ENCODE results near the gene CEP126.

GRCh38 chr11:101909087-101909486 is 5.7 kb upstream of the CEP126 start:
- TF ChIP-seq, protein P1, sequence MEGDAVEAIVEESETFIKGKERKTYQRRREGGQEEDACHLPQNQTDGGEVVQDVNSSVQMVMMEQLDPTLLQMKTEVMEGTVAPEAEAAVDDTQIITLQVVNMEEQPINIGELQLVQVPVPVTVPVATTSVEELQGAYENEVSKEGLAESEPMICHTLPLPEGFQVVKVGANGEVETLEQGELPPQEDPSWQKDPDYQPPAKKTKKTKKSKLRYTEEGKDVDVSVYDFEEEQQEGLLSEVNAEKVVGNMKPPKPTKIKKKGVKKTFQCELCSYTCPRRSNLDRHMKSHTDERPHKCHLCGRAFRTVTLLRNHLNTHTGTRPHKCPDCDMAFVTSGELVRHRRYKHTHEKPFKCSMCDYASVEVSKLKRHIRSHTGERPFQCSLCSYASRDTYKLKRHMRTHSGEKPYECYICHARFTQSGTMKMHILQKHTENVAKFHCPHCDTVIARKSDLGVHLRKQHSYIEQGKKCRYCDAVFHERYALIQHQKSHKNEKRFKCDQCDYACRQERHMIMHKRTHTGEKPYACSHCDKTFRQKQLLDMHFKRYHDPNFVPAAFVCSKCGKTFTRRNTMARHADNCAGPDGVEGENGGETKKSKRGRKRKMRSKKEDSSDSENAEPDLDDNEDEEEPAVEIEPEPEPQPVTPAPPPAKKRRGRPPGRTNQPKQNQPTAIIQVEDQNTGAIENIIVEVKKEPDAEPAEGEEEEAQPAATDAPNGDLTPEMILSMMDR (conservative IDR thresholded peaks at IDR 0.05; ENCODE audit: low read depth in 2 of 2) = no peak
- TF ChIP-seq POLR2AphosphoS5 (IDR thresholded peaks at IDR 0.05; ENCODE audit: low read depth) = no peak
- no peak for TF ChIP-seq JUNB (IDR thresholded peaks at IDR 0.05; ENCODE audit: unreplicated experiment)
- TF ChIP-seq ZNF331 (CRISPR knock-in tag; IDR thresholded peaks at IDR 0.05; ENCODE audit: low read depth) = no peak
- TF ChIP-seq STAT1 (IDR thresholded peaks at IDR 0.05; ENCODE audit: unreplicated experiment) = no peak
- no peak for TF ChIP-seq EZH2 (IDR thresholded peaks at IDR 0.05; ENCODE audit: low read depth, unreplicated experiment)
- no peak for TF ChIP-seq CREB1 (CRISPR knock-in tag; IDR thresholded peaks at IDR 0.05; ENCODE audit: low read depth)
- TF ChIP-seq EZH2phosphoT487 (IDR thresholded peaks at IDR 0.05; ENCODE audit: unreplicated experiment) = no peak
- TF ChIP-seq, protein P2, sequence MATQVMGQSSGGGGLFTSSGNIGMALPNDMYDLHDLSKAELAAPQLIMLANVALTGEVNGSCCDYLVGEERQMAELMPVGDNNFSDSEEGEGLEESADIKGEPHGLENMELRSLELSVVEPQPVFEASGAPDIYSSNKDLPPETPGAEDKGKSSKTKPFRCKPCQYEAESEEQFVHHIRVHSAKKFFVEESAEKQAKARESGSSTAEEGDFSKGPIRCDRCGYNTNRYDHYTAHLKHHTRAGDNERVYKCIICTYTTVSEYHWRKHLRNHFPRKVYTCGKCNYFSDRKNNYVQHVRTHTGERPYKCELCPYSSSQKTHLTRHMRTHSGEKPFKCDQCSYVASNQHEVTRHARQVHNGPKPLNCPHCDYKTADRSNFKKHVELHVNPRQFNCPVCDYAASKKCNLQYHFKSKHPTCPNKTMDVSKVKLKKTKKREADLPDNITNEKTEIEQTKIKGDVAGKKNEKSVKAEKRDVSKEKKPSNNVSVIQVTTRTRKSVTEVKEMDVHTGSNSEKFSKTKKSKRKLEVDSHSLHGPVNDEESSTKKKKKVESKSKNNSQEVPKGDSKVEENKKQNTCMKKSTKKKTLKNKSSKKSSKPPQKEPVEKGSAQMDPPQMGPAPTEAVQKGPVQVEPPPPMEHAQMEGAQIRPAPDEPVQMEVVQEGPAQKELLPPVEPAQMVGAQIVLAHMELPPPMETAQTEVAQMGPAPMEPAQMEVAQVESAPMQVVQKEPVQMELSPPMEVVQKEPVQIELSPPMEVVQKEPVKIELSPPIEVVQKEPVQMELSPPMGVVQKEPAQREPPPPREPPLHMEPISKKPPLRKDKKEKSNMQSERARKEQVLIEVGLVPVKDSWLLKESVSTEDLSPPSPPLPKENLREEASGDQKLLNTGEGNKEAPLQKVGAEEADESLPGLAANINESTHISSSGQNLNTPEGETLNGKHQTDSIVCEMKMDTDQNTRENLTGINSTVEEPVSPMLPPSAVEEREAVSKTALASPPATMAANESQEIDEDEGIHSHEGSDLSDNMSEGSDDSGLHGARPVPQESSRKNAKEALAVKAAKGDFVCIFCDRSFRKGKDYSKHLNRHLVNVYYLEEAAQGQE (IDR thresholded peaks at IDR 0.05; ENCODE audit: unreplicated experiment) = no peak
- TF ChIP-seq ZNF114 (CRISPR knock-in tag; IDR thresholded peaks at IDR 0.05) = no peak
- TF ChIP-seq, protein P3, sequence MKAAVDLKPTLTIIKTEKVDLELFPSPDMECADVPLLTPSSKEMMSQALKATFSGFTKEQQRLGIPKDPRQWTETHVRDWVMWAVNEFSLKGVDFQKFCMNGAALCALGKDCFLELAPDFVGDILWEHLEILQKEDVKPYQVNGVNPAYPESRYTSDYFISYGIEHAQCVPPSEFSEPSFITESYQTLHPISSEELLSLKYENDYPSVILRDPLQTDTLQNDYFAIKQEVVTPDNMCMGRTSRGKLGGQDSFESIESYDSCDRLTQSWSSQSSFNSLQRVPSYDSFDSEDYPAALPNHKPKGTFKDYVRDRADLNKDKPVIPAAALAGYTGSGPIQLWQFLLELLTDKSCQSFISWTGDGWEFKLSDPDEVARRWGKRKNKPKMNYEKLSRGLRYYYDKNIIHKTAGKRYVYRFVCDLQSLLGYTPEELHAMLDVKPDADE (IDR thresholded peaks at IDR 0.05) = no peak
- no peak for TF ChIP-seq NANOG (IDR thresholded peaks at IDR 0.05; ENCODE audit: borderline replicate concordance)
- TF ChIP-seq, protein P4, sequence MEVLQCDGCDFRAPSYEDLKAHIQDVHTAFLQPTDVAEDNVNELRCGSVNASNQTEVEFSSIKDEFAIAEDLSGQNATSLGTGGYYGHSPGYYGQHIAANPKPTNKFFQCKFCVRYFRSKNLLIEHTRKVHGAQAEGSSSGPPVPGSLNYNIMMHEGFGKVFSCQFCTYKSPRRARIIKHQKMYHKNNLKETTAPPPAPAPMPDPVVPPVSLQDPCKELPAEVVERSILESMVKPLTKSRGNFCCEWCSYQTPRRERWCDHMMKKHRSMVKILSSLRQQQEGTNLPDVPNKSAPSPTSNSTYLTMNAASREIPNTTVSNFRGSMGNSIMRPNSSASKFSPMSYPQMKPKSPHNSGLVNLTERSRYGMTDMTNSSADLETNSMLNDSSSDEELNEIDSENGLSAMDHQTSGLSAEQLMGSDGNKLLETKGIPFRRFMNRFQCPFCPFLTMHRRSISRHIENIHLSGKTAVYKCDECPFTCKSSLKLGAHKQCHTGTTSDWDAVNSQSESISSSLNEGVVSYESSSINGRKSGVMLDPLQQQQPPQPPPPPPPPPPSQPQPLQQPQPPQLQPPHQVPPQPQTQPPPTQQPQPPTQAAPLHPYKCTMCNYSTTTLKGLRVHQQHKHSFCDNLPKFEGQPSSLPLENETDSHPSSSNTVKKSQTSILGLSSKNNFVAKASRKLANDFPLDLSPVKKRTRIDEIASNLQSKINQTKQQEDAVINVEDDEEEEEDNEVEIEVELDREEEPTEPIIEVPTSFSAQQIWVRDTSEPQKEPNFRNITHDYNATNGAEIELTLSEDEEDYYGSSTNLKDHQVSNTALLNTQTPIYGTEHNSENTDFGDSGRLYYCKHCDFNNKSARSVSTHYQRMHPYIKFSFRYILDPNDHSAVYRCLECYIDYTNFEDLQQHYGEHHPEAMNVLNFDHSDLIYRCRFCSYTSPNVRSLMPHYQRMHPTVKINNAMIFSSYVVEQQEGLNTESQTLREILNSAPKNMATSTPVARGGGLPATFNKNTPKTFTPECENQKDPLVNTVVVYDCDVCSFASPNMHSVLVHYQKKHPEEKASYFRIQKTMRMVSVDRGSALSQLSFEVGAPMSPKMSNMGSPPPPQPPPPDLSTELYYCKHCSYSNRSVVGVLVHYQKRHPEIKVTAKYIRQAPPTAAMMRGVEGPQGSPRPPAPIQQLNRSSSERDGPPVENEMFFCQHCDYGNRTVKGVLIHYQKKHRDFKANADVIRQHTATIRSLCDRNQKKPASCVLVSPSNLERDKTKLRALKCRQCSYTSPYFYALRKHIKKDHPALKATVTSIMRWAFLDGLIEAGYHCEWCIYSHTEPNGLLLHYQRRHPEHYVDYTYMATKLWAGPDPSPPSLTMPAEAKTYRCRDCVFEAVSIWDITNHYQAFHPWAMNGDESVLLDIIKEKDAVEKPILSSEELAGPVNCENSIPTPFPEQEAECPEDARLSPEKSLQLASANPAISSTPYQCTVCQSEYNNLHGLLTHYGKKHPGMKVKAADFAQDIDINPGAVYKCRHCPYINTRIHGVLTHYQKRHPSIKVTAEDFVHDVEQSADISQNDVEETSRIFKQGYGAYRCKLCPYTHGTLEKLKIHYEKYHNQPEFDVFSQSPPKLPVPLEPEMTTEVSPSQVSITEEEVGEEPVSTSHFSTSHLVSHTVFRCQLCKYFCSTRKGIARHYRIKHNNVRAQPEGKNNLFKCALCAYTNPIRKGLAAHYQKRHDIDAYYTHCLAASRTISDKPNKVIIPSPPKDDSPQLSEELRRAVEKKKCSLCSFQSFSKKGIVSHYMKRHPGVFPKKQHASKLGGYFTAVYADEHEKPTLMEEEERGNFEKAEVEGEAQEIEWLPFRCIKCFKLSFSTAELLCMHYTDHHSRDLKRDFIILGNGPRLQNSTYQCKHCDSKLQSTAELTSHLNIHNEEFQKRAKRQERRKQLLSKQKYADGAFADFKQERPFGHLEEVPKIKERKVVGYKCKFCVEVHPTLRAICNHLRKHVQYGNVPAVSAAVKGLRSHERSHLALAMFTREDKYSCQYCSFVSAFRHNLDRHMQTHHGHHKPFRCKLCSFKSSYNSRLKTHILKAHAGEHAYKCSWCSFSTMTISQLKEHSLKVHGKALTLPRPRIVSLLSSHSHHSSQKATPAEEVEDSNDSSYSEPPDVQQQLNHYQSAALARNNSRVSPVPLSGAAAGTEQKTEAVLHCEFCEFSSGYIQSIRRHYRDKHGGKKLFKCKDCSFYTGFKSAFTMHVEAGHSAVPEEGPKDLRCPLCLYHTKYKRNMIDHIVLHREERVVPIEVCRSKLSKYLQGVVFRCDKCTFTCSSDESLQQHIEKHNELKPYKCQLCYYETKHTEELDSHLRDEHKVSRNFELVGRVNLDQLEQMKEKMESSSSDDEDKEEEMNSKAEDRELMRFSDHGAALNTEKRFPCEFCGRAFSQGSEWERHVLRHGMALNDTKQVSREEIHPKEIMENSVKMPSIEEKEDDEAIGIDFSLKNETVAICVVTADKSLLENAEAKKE (CRISPR knock-in tag; IDR thresholded peaks at IDR 0.05) = no peak

Measured in GM23338 (cell line).